HEK293 (cell line): ENCODE results near the gene CYP24A1.

Source experiments
- CTCF ChIA-PET: fragments of 350-600 bp; formaldehyde crosslinking; extraction: SDS; loops from one replicate; lab custom pipeline; 2021; ENCODE audit warnings: antibody characterized with exemption; lab: Yijun Ruan, JAX
- POLR2A ChIA-PET: fragments of 300-600 bp; formaldehyde crosslinking; extraction: SDS; loops from one replicate; lab custom pipeline; 2020; ENCODE audit warnings: antibody characterized with exemption, inconsistent platforms; lab: Yijun Ruan, JAX
- H3K27ac ChIP-seq: fragments of 200-500 bp; sonication (Bioruptor generic); 2 replicates; pipeline ENCODE4 v1.5.1; 2014; ENCODE audit warnings: low read depth, low read length, control low read depth, inconsistent platforms; ENCODE audit errors: extremely low read depth
- H3K36me3 ChIP-seq, 2 experiments: fragments of 200-500 bp in 1 of 2; sonication (Bioruptor generic) in 1 of 2; 1 replicate in 1 of 2; 2 replicates in 1 of 2; pipeline ENCODE4 v1.5.1; 2014 to 2017; ENCODE audit warnings: inconsistent platforms in 2 of 2, low read length in 2 of 2; ENCODE audit not compliant: control insufficient read depth in 2 of 2, insufficient read depth in 1 of 2
- H3K4me1 ChIP-seq: fragments of 200-500 bp; sonication (Bioruptor generic); 2 replicates; pipeline ENCODE4 v1.5.1; 2014; ENCODE audit warnings: mild to moderate bottlenecking, low read length, inconsistent platforms; ENCODE audit not compliant: control insufficient read depth, insufficient read depth
- H3K4me3 ChIP-seq: 2 replicates; pipeline ENCODE4 v1.5.1; 2011; ENCODE audit warnings: low read depth, mild to moderate bottlenecking, control low read depth, low read length, moderate library complexity
- H3K9me3 ChIP-seq: fragments of 200-500 bp; sonication (Bioruptor generic); 2 replicates; pipeline ENCODE4 v1.5.1; 2014; ENCODE audit warnings: low read depth, low read length, inconsistent platforms; ENCODE audit not compliant: control insufficient read depth, insufficient read depth
- RBAK ChIP-seq: fragments of 450-650 bp; formaldehyde crosslinking; IDR thresholded peaks from 2 replicates; pipeline ENCODE4 v1.5.1; 2016; ENCODE audit warnings: missing biosample characterization, missing genetic modification characterization
- REPIN1 ChIP-seq: fragments of 450-650 bp; formaldehyde crosslinking; IDR thresholded peaks from 2 replicates; pipeline ENCODE4 v1.5.1; 2017; ENCODE audit warnings: missing biosample characterization, missing genetic modification characterization, low read depth
- SP3 ChIP-seq: fragments of 450-650 bp; formaldehyde crosslinking; IDR thresholded peaks from 2 replicates; pipeline ENCODE4 v1.5.1; 2016; ENCODE audit warnings: missing biosample characterization, missing genetic modification characterization
- SP7 ChIP-seq: fragments of 450-650 bp; formaldehyde crosslinking; IDR thresholded peaks from 2 replicates; pipeline ENCODE4 v1.5.1; 2016; ENCODE audit warnings: missing biosample characterization, missing genetic modification characterization
- YY1 ChIP-seq: fragments of 450-650 bp; formaldehyde crosslinking; IDR thresholded peaks from 2 replicates; pipeline ENCODE4 v1.5.1; 2018; ENCODE audit warnings: missing biosample characterization, missing genetic modification characterization
- ZBTB17 ChIP-seq: fragments of 450-650 bp; formaldehyde crosslinking; IDR thresholded peaks from 2 replicates; pipeline ENCODE4 v1.5.1; 2016; ENCODE audit warnings: missing biosample characterization, missing genetic modification characterization
- ZFP37 ChIP-seq: fragments of 450-650 bp; formaldehyde crosslinking; IDR thresholded peaks from 2 replicates; pipeline ENCODE4 v1.5.1; 2016; ENCODE audit warnings: missing biosample characterization, missing genetic modification characterization
- ZNF202 ChIP-seq: fragments of 450-650 bp; formaldehyde crosslinking; IDR thresholded peaks from 2 replicates; pipeline ENCODE4 v1.5.1; 2016; ENCODE audit warnings: missing biosample characterization, missing genetic modification characterization, borderline replicate concordance
- ZNF211 ChIP-seq: fragments of 450-650 bp; formaldehyde crosslinking; IDR thresholded peaks from 2 replicates; pipeline ENCODE4 v1.5.1; 2016; ENCODE audit warnings: low read depth, missing biosample characterization, missing genetic modification characterization
- ZNF266 ChIP-seq: fragments of 450-650 bp; formaldehyde crosslinking; IDR thresholded peaks from 2 replicates; pipeline ENCODE4 v1.5.1; 2016; ENCODE audit warnings: missing biosample characterization, missing genetic modification characterization, low read depth
- ZNF366 ChIP-seq: fragments of 450-650 bp; formaldehyde crosslinking; conservative IDR thresholded peaks from 2 replicates; pipeline ENCODE4 v1.5.1; 2016; ENCODE audit warnings: missing biosample characterization, missing genetic modification characterization
- ZNF404 ChIP-seq: fragments of 450-650 bp; formaldehyde crosslinking; IDR thresholded peaks from 2 replicates; pipeline ENCODE4 v1.5.1; 2017; ENCODE audit warnings: missing biosample characterization, missing genetic modification characterization
- ZNF514 ChIP-seq: fragments of 450-650 bp; formaldehyde crosslinking; IDR thresholded peaks from 2 replicates; pipeline ENCODE4 v1.5.1; 2016; ENCODE audit warnings: missing biosample characterization, missing genetic modification characterization
- ZNF555 ChIP-seq: fragments of 450-650 bp; formaldehyde crosslinking; conservative IDR thresholded peaks from 2 replicates; pipeline ENCODE4 v1.5.1; 2017; ENCODE audit warnings: missing biosample characterization, mild to moderate bottlenecking, missing genetic modification characterization, inconsistent platforms
- ZNF658 ChIP-seq: fragments of 450-650 bp; formaldehyde crosslinking; IDR thresholded peaks from 2 replicates; pipeline ENCODE4; 2016; ENCODE audit warnings: missing biosample characterization, missing genetic modification characterization
- ZNF677 ChIP-seq: fragments of 450-650 bp; IDR thresholded peaks from 2 replicates; pipeline ENCODE4 v1.5.0; 2018; ENCODE audit warnings: missing biosample characterization, mild to moderate bottlenecking, missing genetic modification characterization, moderate library complexity
- ZNF768 ChIP-seq: fragments of 450-650 bp; formaldehyde crosslinking; IDR thresholded peaks from 2 replicates; pipeline ENCODE4 v1.5.1; 2018; ENCODE audit warnings: missing biosample characterization, mild to moderate bottlenecking, missing genetic modification characterization
- ZSCAN16 ChIP-seq: fragments of 450-650 bp; formaldehyde crosslinking; IDR thresholded peaks from 2 replicates; pipeline ENCODE4 v1.5.1; 2016; ENCODE audit warnings: missing biosample characterization, missing genetic modification characterization
- ZSCAN30 ChIP-seq: fragments of 450-650 bp; IDR thresholded peaks from 2 replicates; pipeline ENCODE4 v1.5.1; 2018; ENCODE audit warnings: missing biosample characterization, mild to moderate bottlenecking, missing genetic modification characterization, moderate library complexity
- TF ChIP-seq, protein P1 (sequence below): fragments of 450-650 bp; formaldehyde crosslinking; IDR thresholded peaks from 2 replicates; pipeline ENCODE4 v1.5.1; 2016; ENCODE audit warnings: missing biosample characterization, missing genetic modification characterization
- TF ChIP-seq, protein P2 (sequence below): fragments of 450-650 bp; formaldehyde crosslinking; IDR thresholded peaks from 2 replicates; pipeline ENCODE4 v1.5.1; 2016; ENCODE audit warnings: missing biosample characterization, missing genetic modification characterization
- TF ChIP-seq, protein P3 (sequence below): fragments of 450-650 bp; formaldehyde crosslinking; IDR thresholded peaks from 2 replicates; pipeline ENCODE4 v1.5.0; 2017; ENCODE audit warnings: missing biosample characterization, missing genetic modification characterization, borderline replicate concordance
- TF ChIP-seq, protein P4 (sequence below): fragments of 450-650 bp; formaldehyde crosslinking; IDR thresholded peaks from 2 replicates; pipeline ENCODE4 v1.5.1; 2016; ENCODE audit warnings: missing biosample characterization, missing genetic modification characterization

Gene CYP24A1

DNA sequence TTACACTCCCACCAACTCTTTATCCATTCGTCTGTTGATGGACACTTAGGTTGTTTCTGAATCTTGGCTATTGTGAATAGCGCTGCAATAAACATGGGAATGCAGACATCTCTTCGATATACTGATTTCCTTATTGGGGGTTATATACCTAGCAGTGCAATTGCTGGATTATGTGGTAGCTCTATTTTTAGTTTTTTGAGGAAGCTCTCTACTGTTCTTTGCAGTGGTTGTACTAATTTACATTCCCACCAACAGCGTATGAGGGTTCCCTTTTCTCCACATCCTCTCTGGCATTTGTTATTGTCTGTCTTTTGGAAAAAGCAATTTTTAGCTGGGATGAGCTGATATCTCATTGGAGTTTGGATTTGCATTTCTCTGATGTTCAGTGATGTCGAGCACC, 29.5 kb upstream of the CYP24A1 start:
- Histone ChIP-seq H3K9me3 (no peaks in the 10 kb centered on the region), H3K4me1 (no peaks in the 10 kb centered on the region)
- no peak for TF ChIP-seq ZNF404 (tag by site-specific recombination)
- TF ChIP-seq, protein P1, sequence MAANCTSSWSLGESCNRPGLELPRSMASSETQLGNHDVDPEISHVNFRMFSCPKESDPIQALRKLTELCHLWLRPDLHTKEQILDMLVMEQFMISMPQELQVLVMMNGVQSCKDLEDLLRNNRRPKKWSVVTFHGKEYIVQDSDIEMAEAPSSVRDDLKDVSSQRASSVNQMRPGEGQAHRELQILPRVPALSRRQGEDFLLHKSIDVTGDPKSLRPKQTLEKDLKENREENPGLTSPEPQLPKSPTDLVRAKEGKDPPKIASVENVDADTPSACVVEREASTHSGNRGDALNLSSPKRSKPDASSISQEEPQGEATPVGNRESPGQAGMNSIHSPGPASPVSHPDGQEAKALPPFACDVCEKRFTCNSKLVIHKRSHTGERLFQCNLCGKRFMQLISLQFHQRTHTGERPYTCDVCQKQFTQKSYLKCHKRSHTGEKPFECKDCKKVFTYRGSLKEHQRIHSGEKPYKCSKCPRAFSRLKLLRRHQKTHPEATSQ, result no peak
- TF ChIP-seq ZNF768, result no peak
- no peak for TF ChIP-seq SP7 (tag by site-specific recombination)
- TF ChIP-seq ZNF366 (tag by site-specific recombination), result no peak
- TF ChIP-seq, protein P2, sequence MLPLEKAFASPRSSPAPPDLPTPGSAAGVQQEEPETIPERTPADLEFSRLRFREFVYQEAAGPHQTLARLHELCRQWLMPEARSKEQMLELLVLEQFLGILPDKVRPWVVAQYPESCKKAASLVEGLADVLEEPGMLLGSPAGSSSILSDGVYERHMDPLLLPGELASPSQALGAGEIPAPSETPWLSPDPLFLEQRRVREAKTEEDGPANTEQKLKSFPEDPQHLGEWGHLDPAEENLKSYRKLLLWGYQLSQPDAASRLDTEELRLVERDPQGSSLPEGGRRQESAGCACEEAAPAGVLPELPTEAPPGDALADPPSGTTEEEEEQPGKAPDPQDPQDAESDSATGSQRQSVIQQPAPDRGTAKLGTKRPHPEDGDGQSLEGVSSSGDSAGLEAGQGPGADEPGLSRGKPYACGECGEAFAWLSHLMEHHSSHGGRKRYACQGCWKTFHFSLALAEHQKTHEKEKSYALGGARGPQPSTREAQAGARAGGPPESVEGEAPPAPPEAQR (tag by site-specific recombination), result no peak
- TF ChIP-seq ZSCAN16, result no peak
- TF ChIP-seq, all 188 proteins: peak for 0
- ChIA-PET POLR2A (no interaction called here), CTCF (interaction anchor here (0.8 to 10.1 kb wide), 2 partner anchors 80 to 103 kb away, joined by 3 to 361 read pairs; no protein-coding TSS in a partner anchor)
- Histone ChIP-seq H3K36me3 (no peaks in the 10 kb centered on the region), H3K27ac (no peak overlapping the region), H3K4me3 (no peak overlapping the region)

DNA sequence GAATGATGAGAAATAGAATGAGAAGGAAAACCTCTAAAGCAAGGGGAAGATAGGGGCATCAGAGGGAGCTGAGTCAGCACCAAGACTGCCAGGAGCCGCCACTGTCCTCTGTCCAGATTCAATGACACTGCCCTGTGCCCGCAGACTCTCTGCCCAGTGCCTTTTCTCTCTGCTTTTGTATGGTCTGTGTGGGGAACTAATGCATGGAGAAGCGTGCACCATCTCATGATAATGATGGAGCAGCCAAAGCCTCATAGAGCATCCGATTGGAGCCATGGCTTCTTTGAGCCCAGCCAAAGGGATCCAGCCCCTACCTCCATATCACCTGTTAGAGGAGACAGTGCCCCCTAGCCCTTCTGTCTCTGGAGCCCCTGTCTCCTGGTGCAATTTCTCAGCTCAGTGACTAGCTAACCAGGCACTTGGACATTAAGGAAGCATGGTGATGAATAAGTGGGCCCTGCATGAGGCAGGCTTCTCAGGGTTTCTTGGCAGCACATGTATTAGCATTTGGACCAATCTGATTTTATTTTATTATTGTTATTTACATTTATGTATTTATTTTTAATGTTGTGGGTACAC, 27.6 kb upstream of the CYP24A1 start:
- no peak overlapping the region for H3K4me3 ChIP-seq
- TF ChIP-seq ZNF555 (tag by site-specific recombination) (no peak), ZNF266 (tag by site-specific recombination) (no peak), ZNF211 (tag by site-specific recombination) (no peak), ZBTB17 (tag by site-specific recombination) (no peak), ZNF514 (tag by site-specific recombination) (no peak), ZFP37 (tag by site-specific recombination) (no peak), ZSCAN30 (tag by site-specific recombination) (no peak), ZNF677 (no peak), ZNF658 (tag by site-specific recombination) (no peak), REPIN1 (no peak), YY1 (tag by site-specific recombination) (no peak), SP3 (tag by site-specific recombination) (no peak), ZNF202 (tag by site-specific recombination) (no peak), RBAK (tag by site-specific recombination) (no peak)
- TF ChIP-seq, protein P3, sequence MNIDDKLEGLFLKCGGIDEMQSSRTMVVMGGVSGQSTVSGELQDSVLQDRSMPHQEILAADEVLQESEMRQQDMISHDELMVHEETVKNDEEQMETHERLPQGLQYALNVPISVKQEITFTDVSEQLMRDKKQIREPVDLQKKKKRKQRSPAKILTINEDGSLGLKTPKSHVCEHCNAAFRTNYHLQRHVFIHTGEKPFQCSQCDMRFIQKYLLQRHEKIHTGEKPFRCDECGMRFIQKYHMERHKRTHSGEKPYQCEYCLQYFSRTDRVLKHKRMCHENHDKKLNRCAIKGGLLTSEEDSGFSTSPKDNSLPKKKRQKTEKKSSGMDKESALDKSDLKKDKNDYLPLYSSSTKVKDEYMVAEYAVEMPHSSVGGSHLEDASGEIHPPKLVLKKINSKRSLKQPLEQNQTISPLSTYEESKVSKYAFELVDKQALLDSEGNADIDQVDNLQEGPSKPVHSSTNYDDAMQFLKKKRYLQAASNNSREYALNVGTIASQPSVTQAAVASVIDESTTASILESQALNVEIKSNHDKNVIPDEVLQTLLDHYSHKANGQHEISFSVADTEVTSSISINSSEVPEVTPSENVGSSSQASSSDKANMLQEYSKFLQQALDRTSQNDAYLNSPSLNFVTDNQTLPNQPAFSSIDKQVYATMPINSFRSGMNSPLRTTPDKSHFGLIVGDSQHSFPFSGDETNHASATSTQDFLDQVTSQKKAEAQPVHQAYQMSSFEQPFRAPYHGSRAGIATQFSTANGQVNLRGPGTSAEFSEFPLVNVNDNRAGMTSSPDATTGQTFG (tag by site-specific recombination), result no peak
- TF ChIP-seq, protein P4, sequence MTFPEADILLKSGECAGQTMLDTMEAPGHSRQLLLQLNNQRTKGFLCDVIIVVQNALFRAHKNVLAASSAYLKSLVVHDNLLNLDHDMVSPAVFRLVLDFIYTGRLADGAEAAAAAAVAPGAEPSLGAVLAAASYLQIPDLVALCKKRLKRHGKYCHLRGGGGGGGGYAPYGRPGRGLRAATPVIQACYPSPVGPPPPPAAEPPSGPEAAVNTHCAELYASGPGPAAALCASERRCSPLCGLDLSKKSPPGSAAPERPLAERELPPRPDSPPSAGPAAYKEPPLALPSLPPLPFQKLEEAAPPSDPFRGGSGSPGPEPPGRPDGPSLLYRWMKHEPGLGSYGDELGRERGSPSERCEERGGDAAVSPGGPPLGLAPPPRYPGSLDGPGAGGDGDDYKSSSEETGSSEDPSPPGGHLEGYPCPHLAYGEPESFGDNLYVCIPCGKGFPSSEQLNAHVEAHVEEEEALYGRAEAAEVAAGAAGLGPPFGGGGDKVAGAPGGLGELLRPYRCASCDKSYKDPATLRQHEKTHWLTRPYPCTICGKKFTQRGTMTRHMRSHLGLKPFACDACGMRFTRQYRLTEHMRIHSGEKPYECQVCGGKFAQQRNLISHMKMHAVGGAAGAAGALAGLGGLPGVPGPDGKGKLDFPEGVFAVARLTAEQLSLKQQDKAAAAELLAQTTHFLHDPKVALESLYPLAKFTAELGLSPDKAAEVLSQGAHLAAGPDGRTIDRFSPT (tag by site-specific recombination), result no peak
- TF ChIP-seq, protein P1, result no peak
- TF ChIP-seq, all 188 proteins: peak for 0
- no peak overlapping the region for H3K27ac ChIP-seq
- no peaks in the 10 kb centered on the region for H3K36me3 ChIP-seq
- POLR2A ChIA-PET, result no interaction called here
- H3K4me1 ChIP-seq, result no peaks in the 10 kb centered on the region
- H3K9me3 ChIP-seq, result no peaks in the 10 kb centered on the region
- CTCF ChIA-PET, result interaction anchor here (2.1 to 10.1 kb wide), 5 partner anchors 18 to 445 kb away, joined by 7 to 361 read pairs (median 23); no protein-coding TSS in a partner anchor
